GM20000 (cell line): ENCODE data around the gene CSMD2.

Source experiments
- DNase-seq: peaks from one replicate; pipeline ENCODE4 v3.0.0; 2012; ENCODE audit warnings: low spot score
- CTCF ChIP-seq: IDR thresholded peaks from 2 replicates; pipeline ENCODE4 v1.5.1; 2012; ENCODE audit warnings: mild to moderate bottlenecking, control low read depth; ENCODE audit errors: extremely low read depth, missing control alignments

CSMD2 gene

GRCh38 chr1:33828654-33829053, 336.4 kb downstream of the CSMD2 start:
- no peak for TF ChIP-seq CTCF
- no peak for DNase-seq

GRCh38 chr1:33828059-33828458, 337.0 kb downstream of the CSMD2 start:
- no peak for DNase-seq
- TF ChIP-seq CTCF, result no peak

- no peak for DNase-seq
- no peak for TF ChIP-seq CTCF
Observed at GRCh38 chr1:33826711-33827110, 338.3 kb downstream of the CSMD2 start.

- no peak for DNase-seq
Observed at GRCh38 chr1:33826311-33826710, 338.7 kb downstream of the CSMD2 start.

GRCh38 chr1:33825506-33825905, 339.5 kb downstream of the CSMD2 start:
- DNase-seq, result no peak
- no peak for TF ChIP-seq CTCF

More at GRCh38 chr1:33826311-33826710, 338.7 kb downstream of the CSMD2 start:
- TF ChIP-seq CTCF, result no peak

GRCh38 chr1:33824971-33825370, 340.1 kb downstream of the CSMD2 start:
- no peak for TF ChIP-seq CTCF
- no peak for DNase-seq

- no peak for DNase-seq
- TF ChIP-seq CTCF, result no peak
Observed at GRCh38 chr1:33824321-33824720, 340.7 kb downstream of the CSMD2 start.

GRCh38 chr1:33823830-33824229, 341.2 kb downstream of the CSMD2 start:
- DNase-seq, result no peak
- no peak for TF ChIP-seq CTCF
